ENCODE data around the gene TBC1D4. TPM values are rescaled to one million over a fixed set of nuclear protein-coding genes. Genes with fewer than 3 reads are reported as not detected.
"Not testable (repeated sequence)": the region's sequence is repeated elsewhere in the genome, so short reads cannot be mapped to it uniquely, and the experiment has no call there.

TBC1D4 gene
- total RNA-seq, 2 donors from 2014 or later, result 64.3 to 162 TPM

GRCh38 chr13:75271846-75272245, 210.1 kb downstream of the TBC1D4 start:
- Histone ChIP-seq H3K9me3 (no peaks in the 10 kb centered on the region), H3K4me3 (no peak overlapping the region), H3K27ac (no peak overlapping the region), H3K36me3 (no peaks in the 10 kb centered on the region), H3K27me3 (no peaks in the 10 kb centered on the region), H3K4me1 (no peaks in the 10 kb centered on the region)
- no peak for TF ChIP-seq CTCF (IDR thresholded peaks at IDR 0.05)
- DNase-seq (ENCODE audit: low spot score), result no peak

- not testable (repeated sequence) for H3K4me1 ChIP-seq; DNase-seq (ENCODE audit: low spot score)
Observed at GRCh38 chr13:75268481-75268880, 213.5 kb downstream of the TBC1D4 start.

GRCh38 chr13:75264611-75265010, 217.4 kb downstream of the TBC1D4 start:
- no peak for TF ChIP-seq CTCF (IDR thresholded peaks at IDR 0.05)
- Histone ChIP-seq H3K9me3 (no peaks in the 10 kb centered on the region), H3K36me3 (no peaks in the 10 kb centered on the region), H3K27me3 (no peaks in the 10 kb centered on the region), H3K4me1 (no peaks in the 10 kb centered on the region), H3K4me3 (no peak overlapping the region), H3K27ac (no peak overlapping the region)
- no peak for DNase-seq (ENCODE audit: low spot score)

More at GRCh38 chr13:75268481-75268880, 213.5 kb downstream of the TBC1D4 start:
- H3K27me3 ChIP-seq, H3K36me3 ChIP-seq, H3K27ac ChIP-seq, H3K9me3 ChIP-seq, H3K4me3 ChIP-seq: not testable (repeated sequence)

- H3K27me3 ChIP-seq, result no peaks in the 10 kb centered on the region
- TF ChIP-seq CTCF (IDR thresholded peaks at IDR 0.05), result no peak
- no peaks in the 10 kb centered on the region for H3K36me3 ChIP-seq
- H3K27ac ChIP-seq, result no peak overlapping the region
- no peaks in the 10 kb centered on the region for H3K9me3 ChIP-seq
- no peak overlapping the region for H3K4me3 ChIP-seq
- no peaks in the 10 kb centered on the region for H3K4me1 ChIP-seq
- no peak for DNase-seq (ENCODE audit: low spot score)
Observed at GRCh38 chr13:75263741-75264407, 218.1 kb downstream of the TBC1D4 start.

- Histone ChIP-seq H3K27ac (no peak overlapping the region), H3K9me3 (no peaks in the 10 kb centered on the region), H3K27me3 (no peaks in the 10 kb centered on the region), H3K4me1 (no peaks in the 10 kb centered on the region), H3K36me3 (no peaks in the 10 kb centered on the region), H3K4me3 (no peak overlapping the region)
- peak in 1 of 2 donors; percentile 76 for TF ChIP-seq CTCF (IDR thresholded peaks at IDR 0.05)
- no peak for DNase-seq (ENCODE audit: low spot score)
Observed at GRCh38 chr13:75258159-75258782, 223.7 kb downstream of the TBC1D4 start.

GRCh38 chr13:75256922-75257321, 225.0 kb downstream of the TBC1D4 start:
- no peak overlapping the region for H3K27ac ChIP-seq
- no peaks in the 10 kb centered on the region for H3K9me3 ChIP-seq
- H3K27me3 ChIP-seq, result no peaks in the 10 kb centered on the region
- TF ChIP-seq CTCF (IDR thresholded peaks at IDR 0.05), result no peak
- DNase-seq (ENCODE audit: low spot score), result no peak
- no peaks in the 10 kb centered on the region for H3K36me3 ChIP-seq
- H3K4me3 ChIP-seq, result no peak overlapping the region
- H3K4me1 ChIP-seq, result no peaks in the 10 kb centered on the region

Data from right atrium auricular region (tissue), 2 donors.